ENCODE results near the gene ALOX15. TPM values are rescaled to one million over a fixed set of nuclear protein-coding genes. Genes with fewer than 3 reads are reported as not detected.
"Not testable (repeated sequence)": the region's sequence is repeated elsewhere in the genome, so short reads cannot be mapped to it uniquely, and the experiment has no call there.

ALOX15 gene
- total RNA-seq, 1 experiment from 2014 or later: not detected

DNA sequence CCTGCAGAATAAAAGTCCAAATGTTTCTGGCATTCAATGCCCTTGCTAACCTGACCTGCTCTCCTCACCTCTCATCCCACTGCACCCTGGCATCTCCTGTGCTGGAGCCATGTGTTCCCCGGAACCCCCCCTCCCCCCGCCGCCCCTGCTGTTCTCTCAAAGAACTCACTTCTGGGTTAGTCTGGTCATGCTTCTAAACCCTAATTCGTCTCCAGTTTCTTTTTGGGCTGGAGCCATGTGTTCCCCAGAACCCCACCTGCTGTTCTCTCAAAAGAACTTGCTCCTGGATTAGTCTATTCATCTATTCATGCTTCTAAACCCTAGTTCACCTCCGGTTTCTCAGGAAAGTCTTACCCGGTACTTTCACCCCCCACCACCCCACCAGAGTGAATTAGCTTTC lies 808 bp upstream of the ALOX15 start:
- no peak for DNase-seq (ENCODE audit: low read depth, low spot score)
- ChIA-PET CTCF (no interaction called here), POLR2A (no interaction called here)
- Histone ChIP-seq H3K4me3 (ENCODE audit: low read depth in 2 of 2, low read length in 2 of 2) (no peak overlapping the region), H3K27me3 (ENCODE audit: control insufficient read depth, insufficient read depth, low read length) (peaks cover 2% of the 10 kb centered on the region; the same call in 1 of the 2 replicates), H3K9me3 (ENCODE audit: control insufficient read depth, insufficient read depth, low read depth, low read length) (no peaks in the 10 kb centered on the region), H3K4me1 (ENCODE audit: control insufficient read depth, insufficient read depth, low read length) (no peaks in the 10 kb centered on the region), H3K27ac (ENCODE audit: low read length) (no peak overlapping the region), H3K36me3 (ENCODE audit: control insufficient read depth, insufficient read depth, low read length) (no peaks in the 10 kb centered on the region)
- TF ChIP-seq TCF7L2 (IDR thresholded peaks at IDR 0.05; ENCODE audit: low read depth, low read length) (no peak), SIN3A (IDR thresholded peaks at IDR 0.05; ENCODE audit: borderline replicate concordance, insufficient read depth, low read depth, low read length) (no peak), POLR2AphosphoS5 (IDR thresholded peaks at IDR 0.05; ENCODE audit: low read depth, low read length) (no peak)
- TF ChIP-seq, protein P1, sequence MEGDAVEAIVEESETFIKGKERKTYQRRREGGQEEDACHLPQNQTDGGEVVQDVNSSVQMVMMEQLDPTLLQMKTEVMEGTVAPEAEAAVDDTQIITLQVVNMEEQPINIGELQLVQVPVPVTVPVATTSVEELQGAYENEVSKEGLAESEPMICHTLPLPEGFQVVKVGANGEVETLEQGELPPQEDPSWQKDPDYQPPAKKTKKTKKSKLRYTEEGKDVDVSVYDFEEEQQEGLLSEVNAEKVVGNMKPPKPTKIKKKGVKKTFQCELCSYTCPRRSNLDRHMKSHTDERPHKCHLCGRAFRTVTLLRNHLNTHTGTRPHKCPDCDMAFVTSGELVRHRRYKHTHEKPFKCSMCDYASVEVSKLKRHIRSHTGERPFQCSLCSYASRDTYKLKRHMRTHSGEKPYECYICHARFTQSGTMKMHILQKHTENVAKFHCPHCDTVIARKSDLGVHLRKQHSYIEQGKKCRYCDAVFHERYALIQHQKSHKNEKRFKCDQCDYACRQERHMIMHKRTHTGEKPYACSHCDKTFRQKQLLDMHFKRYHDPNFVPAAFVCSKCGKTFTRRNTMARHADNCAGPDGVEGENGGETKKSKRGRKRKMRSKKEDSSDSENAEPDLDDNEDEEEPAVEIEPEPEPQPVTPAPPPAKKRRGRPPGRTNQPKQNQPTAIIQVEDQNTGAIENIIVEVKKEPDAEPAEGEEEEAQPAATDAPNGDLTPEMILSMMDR (IDR thresholded peaks at IDR 0.05): no peak
- TF ChIP-seq, protein P2, sequence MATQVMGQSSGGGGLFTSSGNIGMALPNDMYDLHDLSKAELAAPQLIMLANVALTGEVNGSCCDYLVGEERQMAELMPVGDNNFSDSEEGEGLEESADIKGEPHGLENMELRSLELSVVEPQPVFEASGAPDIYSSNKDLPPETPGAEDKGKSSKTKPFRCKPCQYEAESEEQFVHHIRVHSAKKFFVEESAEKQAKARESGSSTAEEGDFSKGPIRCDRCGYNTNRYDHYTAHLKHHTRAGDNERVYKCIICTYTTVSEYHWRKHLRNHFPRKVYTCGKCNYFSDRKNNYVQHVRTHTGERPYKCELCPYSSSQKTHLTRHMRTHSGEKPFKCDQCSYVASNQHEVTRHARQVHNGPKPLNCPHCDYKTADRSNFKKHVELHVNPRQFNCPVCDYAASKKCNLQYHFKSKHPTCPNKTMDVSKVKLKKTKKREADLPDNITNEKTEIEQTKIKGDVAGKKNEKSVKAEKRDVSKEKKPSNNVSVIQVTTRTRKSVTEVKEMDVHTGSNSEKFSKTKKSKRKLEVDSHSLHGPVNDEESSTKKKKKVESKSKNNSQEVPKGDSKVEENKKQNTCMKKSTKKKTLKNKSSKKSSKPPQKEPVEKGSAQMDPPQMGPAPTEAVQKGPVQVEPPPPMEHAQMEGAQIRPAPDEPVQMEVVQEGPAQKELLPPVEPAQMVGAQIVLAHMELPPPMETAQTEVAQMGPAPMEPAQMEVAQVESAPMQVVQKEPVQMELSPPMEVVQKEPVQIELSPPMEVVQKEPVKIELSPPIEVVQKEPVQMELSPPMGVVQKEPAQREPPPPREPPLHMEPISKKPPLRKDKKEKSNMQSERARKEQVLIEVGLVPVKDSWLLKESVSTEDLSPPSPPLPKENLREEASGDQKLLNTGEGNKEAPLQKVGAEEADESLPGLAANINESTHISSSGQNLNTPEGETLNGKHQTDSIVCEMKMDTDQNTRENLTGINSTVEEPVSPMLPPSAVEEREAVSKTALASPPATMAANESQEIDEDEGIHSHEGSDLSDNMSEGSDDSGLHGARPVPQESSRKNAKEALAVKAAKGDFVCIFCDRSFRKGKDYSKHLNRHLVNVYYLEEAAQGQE (IDR thresholded peaks at IDR 0.05; ENCODE audit: insufficient read depth in 1 of 2, low read depth in 2 of 2, low read length in 1 of 2): no peak
- ATAC-seq: no peak
- intact Hi-C loops (cut with micrococcal nuclease; ENCODE audit: unreplicated experiment): no loop called here
- in situ Hi-C loops (cut with HindIII; ENCODE audit: low pct_unique_long_range_greater_than_20kb, low sequenced_read_pairs): no loop called here
- BruUV-seq (replicated peaks): no TSS peak

DNA sequence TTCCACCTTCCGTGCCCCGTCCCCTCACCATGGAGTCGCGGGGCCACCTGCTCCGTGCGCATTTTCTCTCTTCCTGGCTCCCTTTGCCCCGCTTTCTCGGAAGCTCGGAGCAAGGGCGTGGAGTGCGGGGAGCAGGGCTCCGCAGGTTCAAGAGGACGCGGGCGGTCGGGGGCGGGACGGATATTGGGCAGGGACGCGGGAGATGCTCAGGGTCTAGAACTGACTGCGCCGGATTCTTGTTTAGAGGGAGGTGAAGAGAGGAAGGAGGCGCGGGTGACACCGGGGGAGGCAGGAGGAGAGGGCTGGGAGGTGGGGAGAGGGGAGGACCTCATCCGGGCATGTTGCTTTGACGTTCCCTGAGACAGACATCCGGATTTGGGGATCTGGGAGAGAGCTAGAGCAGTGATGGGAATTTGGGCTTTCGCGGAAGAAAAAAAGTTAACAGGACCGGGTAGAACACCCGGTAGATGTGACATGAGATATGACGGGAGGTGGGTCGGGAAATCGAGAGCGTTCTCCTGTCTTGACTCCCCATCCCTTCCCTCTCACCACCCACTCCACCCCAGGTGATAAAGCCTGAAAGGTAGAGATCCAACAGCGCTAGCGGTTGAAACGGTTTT lies 799 bp downstream of the ALOX15 start:
- H3K4me3 ChIP-seq (ENCODE audit: low read depth in 2 of 2, low read length in 2 of 2); H3K27ac ChIP-seq (ENCODE audit: low read length); H3K27me3 ChIP-seq (ENCODE audit: control insufficient read depth, insufficient read depth, low read length); DNase-seq (ENCODE audit: low read depth, low spot score); CTCF ChIA-PET; H3K4me1 ChIP-seq (ENCODE audit: control insufficient read depth, insufficient read depth, low read length); POLR2A ChIA-PET; in situ Hi-C loops (cut with HindIII; ENCODE audit: low pct_unique_long_range_greater_than_20kb, low sequenced_read_pairs); H3K36me3 ChIP-seq (ENCODE audit: control insufficient read depth, insufficient read depth, low read length); BruUV-seq (replicated peaks); intact Hi-C loops (cut with micrococcal nuclease; ENCODE audit: unreplicated experiment); H3K9me3 ChIP-seq (ENCODE audit: control insufficient read depth, insufficient read depth, low read depth, low read length): not testable (repeated sequence)
- peak; percentile 34; the same call in 1 of the 2 replicates for ATAC-seq

DNA sequence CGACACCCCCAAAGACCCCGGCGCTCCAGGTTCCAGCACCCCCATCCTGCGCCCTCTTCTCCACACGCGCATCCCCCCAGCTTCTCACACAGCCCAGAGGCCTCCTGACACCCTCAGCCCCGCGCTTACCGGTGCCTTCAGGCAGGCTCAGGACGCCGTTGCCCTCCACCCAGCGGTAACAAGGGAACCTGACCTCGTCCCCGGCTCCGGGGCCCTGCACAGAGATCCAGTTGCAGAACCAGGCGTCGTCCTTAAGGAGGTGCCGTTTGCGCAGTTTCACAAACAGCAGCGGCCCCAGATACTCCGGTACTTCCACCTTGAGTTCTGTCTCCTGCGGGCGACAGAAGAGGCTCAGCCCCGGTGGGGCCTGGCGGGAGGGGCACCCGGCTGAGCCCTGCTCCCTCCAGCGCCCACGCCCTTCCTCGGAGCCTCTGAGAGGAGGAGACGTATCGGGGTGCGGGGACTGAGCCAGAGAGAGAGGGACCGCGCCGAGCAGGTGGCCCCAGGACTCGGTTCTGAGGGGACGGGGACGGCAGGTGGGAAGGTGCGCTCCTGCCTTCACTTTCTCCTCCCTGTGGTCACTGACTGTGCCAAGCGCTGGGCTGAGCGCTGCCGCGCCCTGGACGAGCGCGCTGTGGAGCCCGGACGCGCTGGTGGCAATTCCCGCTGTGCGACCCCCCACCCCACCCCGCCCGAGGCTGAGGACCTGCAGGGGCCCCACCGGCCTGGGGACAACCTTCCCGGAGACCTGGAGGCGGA lies 2.0 kb downstream of the ALOX15 start:
- POLR2A ChIA-PET; H3K9me3 ChIP-seq (ENCODE audit: control insufficient read depth, insufficient read depth, low read depth, low read length); intact Hi-C loops (cut with micrococcal nuclease; ENCODE audit: unreplicated experiment); H3K36me3 ChIP-seq (ENCODE audit: control insufficient read depth, insufficient read depth, low read length); H3K4me1 ChIP-seq (ENCODE audit: control insufficient read depth, insufficient read depth, low read length); H3K27ac ChIP-seq (ENCODE audit: low read length); DNase-seq (ENCODE audit: low read depth, low spot score); BruUV-seq (replicated peaks); CTCF ChIA-PET; H3K4me3 ChIP-seq (ENCODE audit: low read depth in 2 of 2, low read length in 2 of 2); H3K27me3 ChIP-seq (ENCODE audit: control insufficient read depth, insufficient read depth, low read length); in situ Hi-C loops (cut with HindIII; ENCODE audit: low pct_unique_long_range_greater_than_20kb, low sequenced_read_pairs): not testable (repeated sequence)
- ATAC-seq: peak; percentile 86

DNA sequence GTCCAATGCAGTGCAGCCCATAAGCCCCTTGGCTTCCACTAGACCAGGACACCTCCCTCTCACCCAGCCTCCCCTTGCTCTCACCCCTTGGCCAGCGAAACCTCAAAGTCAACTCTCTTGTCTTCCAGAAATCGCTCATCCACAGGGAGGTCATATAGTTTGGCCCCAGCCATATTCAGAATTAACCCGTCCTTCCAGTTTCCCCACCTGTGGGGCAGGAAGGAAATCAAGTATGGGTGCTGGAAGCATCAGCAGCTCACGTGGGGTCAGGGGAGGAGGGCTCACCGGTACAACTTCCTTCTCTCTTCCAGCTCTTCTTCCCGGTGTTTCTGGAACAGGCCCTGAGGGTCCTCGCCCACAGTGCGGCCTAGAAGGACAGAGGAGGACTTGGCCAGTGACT lies 2.7 kb downstream of the ALOX15 start:
- H3K9me3 ChIP-seq (ENCODE audit: control insufficient read depth, insufficient read depth, low read depth, low read length); in situ Hi-C loops (cut with HindIII; ENCODE audit: low pct_unique_long_range_greater_than_20kb, low sequenced_read_pairs); H3K4me3 ChIP-seq (ENCODE audit: low read depth in 2 of 2, low read length in 2 of 2); intact Hi-C loops (cut with micrococcal nuclease; ENCODE audit: unreplicated experiment); H3K36me3 ChIP-seq (ENCODE audit: control insufficient read depth, insufficient read depth, low read length); H3K27ac ChIP-seq (ENCODE audit: low read length); H3K4me1 ChIP-seq (ENCODE audit: control insufficient read depth, insufficient read depth, low read length); POLR2A ChIA-PET; CTCF ChIA-PET; ATAC-seq; BruUV-seq (replicated peaks); H3K27me3 ChIP-seq (ENCODE audit: control insufficient read depth, insufficient read depth, low read length); DNase-seq (ENCODE audit: low read depth, low spot score): not testable (repeated sequence)

Data from Panc1 (cell line).